Measurements from ENCODE around the gene CTXND1. TPM values are rescaled to one million over a fixed set of nuclear protein-coding genes. Genes with fewer than 3 reads are reported as not detected.
A peak's percentile ranks its signal among the peaks of the same experiment; 100 is the strongest.

CTXND1 gene
- total and polyA plus RNA-seq, 2 of the 8 experiments (the other 6 are each of a cell fraction or from before 2014, with no cell fraction given): 0.03 TPM; not detected in 1

DNA sequence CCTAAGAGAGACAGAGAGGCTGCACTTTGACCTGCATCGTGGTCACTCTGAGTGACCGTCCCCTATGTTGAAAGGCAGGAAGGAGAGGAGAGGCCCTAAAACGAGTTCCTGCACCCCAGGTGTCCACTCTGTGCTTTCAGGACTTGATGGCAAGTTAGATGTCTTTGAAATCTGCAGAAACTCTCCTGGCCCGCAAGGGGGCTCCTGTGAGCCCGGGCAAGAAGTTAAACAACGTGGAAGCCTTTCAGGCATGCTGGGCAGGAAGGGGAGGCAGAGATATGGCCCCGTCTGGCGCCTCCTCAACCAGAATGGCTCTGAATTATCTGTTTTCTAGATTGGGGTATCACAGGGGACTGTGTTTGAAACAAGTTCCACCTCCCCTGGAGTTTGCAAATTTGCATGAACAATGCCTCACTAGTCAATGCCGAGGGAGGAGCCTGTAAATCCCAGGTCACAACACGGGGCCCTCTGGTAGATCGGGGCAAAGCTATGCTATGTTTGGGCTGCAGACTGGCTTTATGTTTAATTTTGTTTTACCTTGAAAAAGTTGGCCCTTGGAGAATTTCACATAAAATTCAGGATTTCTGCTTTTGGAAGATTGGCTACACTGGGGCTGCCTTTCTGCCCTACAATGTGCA is 9.8 kb downstream of the CTXND1 start:
- H2BK12ac ChIP-seq (ENCODE audit: low read depth, low read length): no peak overlapping the region; the same call in 1 of the 2 replicates
- H3K27me3 ChIP-seq (replicated peaks in 1 of 4; ENCODE audit: control insufficient read depth in 3 of 4, extremely low read depth in 1 of 4, insufficient read depth in 3 of 4, low read length in 3 of 4): no peaks in the 10 kb centered on the region; a peak in 2 of 7 replicates
- no peak overlapping the region for H3K4ac ChIP-seq (replicated peaks; ENCODE audit: insufficient read length, low read depth, low read length)
- H3K36me3 ChIP-seq (ENCODE audit: control insufficient read depth in 2 of 4, insufficient read depth in 4 of 4, low read length in 3 of 4): no peaks in the 10 kb centered on the region
- H3K56ac ChIP-seq (replicated peaks; ENCODE audit: insufficient read length, low read depth, low read length): no peak overlapping the region
- H2BK120ac ChIP-seq (replicated peaks; ENCODE audit: low read depth, low read length): no peak overlapping the region
- H3K79me1 ChIP-seq (ENCODE audit: low read depth, low read length): no peaks in the 10 kb centered on the region
- H2BK5ac ChIP-seq (ENCODE audit: low read depth, low read length): 0 out of 2 replicates have a peak overlapping the region, but pooled peaks have one; percentile 76
- CTCF ChIA-PET (ENCODE audit: partially characterized antibody): interaction anchor here (0.6 to 4.0 kb wide), 14 partner anchors 8 to 326 kb away, joined by 3 to 39 read pairs (median 4); no protein-coding TSS in a partner anchor
- H3K9me3 ChIP-seq (ENCODE audit: insufficient read depth in 2 of 2, low read depth in 1 of 2, low read length in 1 of 2): no peaks in the 10 kb centered on the region
- no peak overlapping the region for H3K14ac ChIP-seq (ENCODE audit: insufficient read length)
- 48% methylated on average over 11 of the region's 11 CpGs; no CpG with 5 or more reads in 1 of the 2 experiments for WGBS, 2 experiments (ENCODE audit: extremely low coverage in 1 of 2, insufficient coverage in 1 of 2, insufficient read length in 1 of 2, insufficient replicate concordance in 2 of 2, low coverage in 1 of 2, low lambda C conversion rate in 2 of 2, missing lambda C conversion rate in 1 of 2)
- H3K79me2 ChIP-seq (ENCODE audit: control insufficient read depth in 1 of 2, insufficient read depth in 2 of 2, low read length in 2 of 2): no peaks in the 10 kb centered on the region
- H2BK15ac ChIP-seq (ENCODE audit: low read length): no peak overlapping the region
- no peak overlapping the region for H3K4me2 ChIP-seq (ENCODE audit: insufficient read depth in 1 of 2, low read depth in 2 of 2, low read length in 2 of 2)
- H4K5ac ChIP-seq (ENCODE audit: insufficient read length, low read depth, low read length): no peak overlapping the region
- H3K18ac ChIP-seq (ENCODE audit: extremely low read depth, low read length): no peak overlapping the region
- no peak overlapping the region for H4K91ac ChIP-seq (replicated peaks; ENCODE audit: insufficient read length, low read length)
- POLR2A ChIA-PET (ENCODE audit: partially characterized antibody): no interaction called here
- peaks cover 0 to 2% (median 0%) of the 10 kb centered on the region in 4 experiments; a peak in 2 of 7 replicates for H3K4me1 ChIP-seq (replicated peaks in 1 of 4; ENCODE audit: control insufficient read depth in 3 of 4, insufficient read depth in 4 of 4, low read length in 3 of 4)
- H3K9ac ChIP-seq (replicated peaks in 1 of 4; ENCODE audit: extremely low read depth in 1 of 4, low read depth in 3 of 4, low read length in 3 of 4): no peak overlapping the region
- H2AFZ ChIP-seq (ENCODE audit: low read length): peak overlapping the region; percentile 93
- no peak overlapping the region for H3K23ac ChIP-seq (ENCODE audit: insufficient read length)
- DNase-seq (ENCODE audit: low read depth in 1 of 2, low spot score in 2 of 2): peak; percentile 34 to 77
- H4K8ac ChIP-seq (ENCODE audit: extremely low read depth, insufficient read depth, low read length): no peak overlapping the region
- H4K20me1 ChIP-seq (replicated peaks in 1 of 2; ENCODE audit: control insufficient read depth in 1 of 2, insufficient read depth in 2 of 2, low read length in 2 of 2): no peaks in the 10 kb centered on the region
- H2BK20ac ChIP-seq (ENCODE audit: low read length): peak overlapping the region; percentile 21; the same call in 1 of the 2 replicates
- peak; percentile 86 for FAIRE-seq
- H3K23me2 ChIP-seq (ENCODE audit: low read depth, low read length): no peaks in the 10 kb centered on the region
- no peak overlapping the region for H3K27ac ChIP-seq (ENCODE audit: low read depth, low read length)
- no peak overlapping the region for H3K4me3 ChIP-seq (ENCODE audit: extremely low read depth in 1 of 4, insufficient read depth in 2 of 4, low read depth in 3 of 4, low read length in 4 of 4)
- H2AK5ac ChIP-seq (ENCODE audit: low read depth, low read length): no peak overlapping the region
- peak; percentile 73 for TF ChIP-seq NANOG (IDR thresholded peaks at IDR 0.05; ENCODE audit: insufficient read depth, low read depth, low read length, poor library complexity, severe bottlenecking)
- peak; percentile 68 to 80 for TF ChIP-seq RAD21 (IDR thresholded peaks at IDR 0.05 in 1 of 2, conservative IDR thresholded peaks at IDR 0.05 in 1 of 2; ENCODE audit: low read depth in 2 of 2, low read length in 2 of 2)
- TF ChIP-seq, protein P1, sequence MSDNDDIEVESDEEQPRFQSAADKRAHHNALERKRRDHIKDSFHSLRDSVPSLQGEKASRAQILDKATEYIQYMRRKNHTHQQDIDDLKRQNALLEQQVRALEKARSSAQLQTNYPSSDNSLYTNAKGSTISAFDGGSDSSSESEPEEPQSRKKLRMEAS (IDR thresholded peaks at IDR 0.05): peak; percentile 45; the same call in 1 of the 2 replicates

All from H1 (cell line).